HEK293 (cell line): ENCODE data around the gene TAF11L4.
"Not testable (repeated sequence)": the region's sequence is repeated elsewhere in the genome, so short reads cannot be mapped to it uniquely, and the experiment has no call there.

Experiments used
- CTCF ChIA-PET: fragments of 350-600 bp; formaldehyde crosslinking; extraction: SDS; loops from one replicate; lab custom pipeline; 2021; ENCODE audit warnings: antibody characterized with exemption; lab: Yijun Ruan, JAX
- POLR2A ChIA-PET: fragments of 300-600 bp; formaldehyde crosslinking; extraction: SDS; loops from one replicate; lab custom pipeline; 2020; ENCODE audit warnings: antibody characterized with exemption, inconsistent platforms; lab: Yijun Ruan, JAX
- H3K27ac ChIP-seq: fragments of 200-500 bp; sonication (Bioruptor generic); 2 replicates; pipeline ENCODE4 v1.5.1; 2014; ENCODE audit warnings: low read depth, low read length, control low read depth, inconsistent platforms; ENCODE audit errors: extremely low read depth
- H3K36me3 ChIP-seq, 2 experiments: fragments of 200-500 bp in 1 of 2; sonication (Bioruptor generic) in 1 of 2; 1 replicate in 1 of 2; 2 replicates in 1 of 2; pipeline ENCODE4 v1.5.1; 2014 to 2017; ENCODE audit warnings: inconsistent platforms in 2 of 2, low read length in 2 of 2; ENCODE audit not compliant: control insufficient read depth in 2 of 2, insufficient read depth in 1 of 2
- H3K4me1 ChIP-seq: fragments of 200-500 bp; sonication (Bioruptor generic); 2 replicates; pipeline ENCODE4 v1.5.1; 2014; ENCODE audit warnings: mild to moderate bottlenecking, low read length, inconsistent platforms; ENCODE audit not compliant: control insufficient read depth, insufficient read depth
- H3K4me3 ChIP-seq: 2 replicates; pipeline ENCODE4 v1.5.1; 2011; ENCODE audit warnings: low read depth, mild to moderate bottlenecking, control low read depth, low read length, moderate library complexity
- H3K9me3 ChIP-seq: fragments of 200-500 bp; sonication (Bioruptor generic); 2 replicates; pipeline ENCODE4 v1.5.1; 2014; ENCODE audit warnings: low read depth, low read length, inconsistent platforms; ENCODE audit not compliant: control insufficient read depth, insufficient read depth
- GLI2 ChIP-seq: fragments of 450-650 bp; formaldehyde crosslinking; IDR thresholded peaks from 2 replicates; pipeline ENCODE4; 2017; ENCODE audit warnings: missing biosample characterization, missing genetic modification characterization, low read depth, borderline replicate concordance
- GLIS2 ChIP-seq: fragments of 450-650 bp; formaldehyde crosslinking; IDR thresholded peaks from 2 replicates; pipeline ENCODE4 v1.5.1; 2016; ENCODE audit warnings: missing biosample characterization, missing genetic modification characterization
- HOXD13 ChIP-seq: sonication (generic); formaldehyde crosslinking; IDR thresholded peaks from 2 replicates; pipeline ENCODE4 v1.8.0; 2022; ENCODE audit warnings: missing genetic modification reagents, borderline replicate concordance
- KLF7 ChIP-seq: fragments of 450-650 bp; formaldehyde crosslinking; IDR thresholded peaks from 2 replicates; pipeline ENCODE4 v1.5.1; 2016; ENCODE audit warnings: missing biosample characterization, missing genetic modification characterization, borderline replicate concordance
- KLF9 ChIP-seq: fragments of 450-650 bp; formaldehyde crosslinking; IDR thresholded peaks from 2 replicates; pipeline ENCODE4 v1.5.1; 2016; ENCODE audit warnings: missing biosample characterization, missing genetic modification characterization, low read depth
- SETDB1 ChIP-seq: IDR thresholded peaks from one replicate; pipeline ENCODE4 v1.6.1; 2017; ENCODE audit warnings: mild to moderate bottlenecking, low read length, moderate library complexity, mixed read lengths; ENCODE audit not compliant: insufficient read length
- ZBTB20 ChIP-seq: fragments of 450-650 bp; formaldehyde crosslinking; IDR thresholded peaks from 2 replicates; pipeline ENCODE4 v1.5.1; 2016; ENCODE audit warnings: missing biosample characterization, missing genetic modification characterization
- ZFP37 ChIP-seq: fragments of 450-650 bp; formaldehyde crosslinking; IDR thresholded peaks from 2 replicates; pipeline ENCODE4 v1.5.1; 2016; ENCODE audit warnings: missing biosample characterization, missing genetic modification characterization
- ZNF114 ChIP-seq: fragments of 450-650 bp; formaldehyde crosslinking; IDR thresholded peaks from 2 replicates; pipeline ENCODE4 v1.5.0; 2017; ENCODE audit warnings: missing biosample characterization, missing genetic modification characterization
- ZNF121 ChIP-seq: fragments of 450-650 bp; formaldehyde crosslinking; IDR thresholded peaks from 2 replicates; pipeline ENCODE4 v1.5.1; 2016; ENCODE audit warnings: missing biosample characterization, missing genetic modification characterization
- ZNF140 ChIP-seq: fragments of 450-650 bp; formaldehyde crosslinking; IDR thresholded peaks from 2 replicates; pipeline ENCODE4 v1.5.1; 2016; ENCODE audit warnings: missing biosample characterization, missing genetic modification characterization
- ZNF292 ChIP-seq: fragments of 450-650 bp; formaldehyde crosslinking; IDR thresholded peaks from 2 replicates; pipeline ENCODE4 v1.5.1; 2016; ENCODE audit warnings: low read depth, missing biosample characterization, missing genetic modification characterization, borderline replicate concordance
- ZNF391 ChIP-seq: fragments of 450-650 bp; formaldehyde crosslinking; IDR thresholded peaks from 2 replicates; pipeline ENCODE4 v1.5.1; 2016; ENCODE audit warnings: low read depth, missing biosample characterization, missing genetic modification characterization, borderline replicate concordance
- ZNF423 ChIP-seq: fragments of 450-650 bp; formaldehyde crosslinking; IDR thresholded peaks from 2 replicates; pipeline ENCODE4 v1.5.1; 2016; ENCODE audit warnings: missing biosample characterization, missing genetic modification characterization
- ZNF529 ChIP-seq: fragments of 450-650 bp; formaldehyde crosslinking; IDR thresholded peaks from 2 replicates; pipeline ENCODE4 v1.5.1; 2017; ENCODE audit warnings: missing genetic modification characterization, missing biosample characterization; ENCODE audit not compliant: insufficient replicate concordance
- ZNF626 ChIP-seq: fragments of 450-650 bp; sonication (Bioruptor Pico); formaldehyde crosslinking; IDR thresholded peaks from 2 replicates; pipeline ENCODE4 v1.5.1; 2018; ENCODE audit warnings: missing biosample characterization, missing genetic modification characterization, inconsistent platforms
- ZNF701 ChIP-seq: fragments of 450-650 bp; formaldehyde crosslinking; IDR thresholded peaks from 2 replicates; pipeline ENCODE4 v1.5.1; 2016; ENCODE audit warnings: missing biosample characterization, missing genetic modification characterization
- TF ChIP-seq, protein P1 (sequence below): fragments of 450-650 bp; formaldehyde crosslinking; IDR thresholded peaks from 2 replicates; pipeline ENCODE4 v1.5.1; 2016; ENCODE audit warnings: missing biosample characterization, missing genetic modification characterization, low read depth
- TF ChIP-seq, protein P2 (sequence below): fragments of 450-650 bp; formaldehyde crosslinking; IDR thresholded peaks from 2 replicates; pipeline ENCODE4 v1.5.1; 2016; ENCODE audit warnings: missing biosample characterization, missing genetic modification characterization
- TF ChIP-seq, protein P3 (sequence below): IDR thresholded peaks from 2 replicates; pipeline ENCODE4 v1.6.1; 2011; ENCODE audit warnings: mild to moderate bottlenecking, low read depth, low read length, borderline replicate concordance

The TAF11L4 gene

DNA sequence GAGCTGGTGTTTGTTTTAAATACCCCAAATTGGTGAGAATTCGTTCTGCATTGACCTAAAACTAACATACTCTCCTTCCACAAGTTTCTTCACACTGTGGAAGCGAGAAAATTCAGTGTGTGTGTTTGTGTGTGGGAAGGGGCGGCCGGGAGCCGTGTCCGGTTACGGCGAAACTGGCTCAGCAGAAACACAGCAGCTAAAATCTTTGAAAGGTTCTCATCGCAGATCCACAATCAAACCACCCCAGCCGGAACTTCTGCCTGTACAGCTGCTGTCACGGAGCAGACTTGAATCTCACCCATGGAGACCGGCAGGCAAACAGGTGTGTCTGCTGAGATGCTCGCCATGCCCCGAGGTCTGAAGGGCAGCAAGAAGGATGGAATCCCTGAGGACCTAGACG lies at the start of gene TAF11L4:
Gene TAF11L4 (plus strand): TSS at position 301 of the 400 bp plus-strand sequence.
- H3K4me3 ChIP-seq, H3K27ac ChIP-seq, H3K4me1 ChIP-seq, POLR2A ChIA-PET, H3K36me3 ChIP-seq, H3K9me3 ChIP-seq, CTCF ChIA-PET: not testable (repeated sequence)

DNA sequence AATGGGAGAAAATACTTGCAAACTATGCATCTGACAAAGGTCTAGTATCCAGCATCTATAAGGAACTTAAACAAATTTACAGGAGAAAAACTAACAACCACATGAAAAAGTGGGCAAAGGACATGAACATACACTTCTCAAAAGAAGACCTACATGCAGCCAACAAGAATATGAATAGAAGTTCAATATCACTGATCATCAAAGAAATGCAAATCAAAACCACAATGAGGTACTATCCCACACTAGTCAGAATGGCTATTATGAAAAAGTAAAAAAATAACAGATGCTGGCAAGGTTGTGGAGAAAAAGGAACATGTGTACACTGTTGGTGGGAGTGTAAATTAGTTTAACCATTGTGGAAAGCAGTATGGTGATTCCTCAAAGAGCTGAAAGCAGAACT lies 46.5 kb upstream of the TAF11L4 start:
- H3K9me3 ChIP-seq, H3K4me3 ChIP-seq, POLR2A ChIA-PET, H3K4me1 ChIP-seq, H3K36me3 ChIP-seq, H3K27ac ChIP-seq, CTCF ChIA-PET: not testable (repeated sequence)

DNA sequence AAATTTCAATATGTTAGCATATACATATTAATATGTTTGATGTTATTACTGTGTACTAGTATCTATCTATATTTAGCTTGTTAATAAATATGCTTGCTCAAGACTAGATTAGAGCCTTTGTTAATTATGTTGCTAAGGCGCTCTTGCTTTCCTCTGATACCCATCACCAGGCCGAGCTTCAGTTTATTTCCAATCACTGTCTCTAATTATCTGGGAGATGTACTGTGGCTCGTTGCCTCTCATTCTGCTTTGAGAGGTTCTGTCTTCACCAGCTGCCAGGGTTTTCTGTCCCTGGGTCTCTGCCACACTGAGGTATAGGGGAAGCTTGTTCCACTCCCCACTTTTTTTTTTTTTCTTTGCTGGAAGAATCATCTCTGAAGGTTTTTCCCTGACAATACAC lies 44.6 kb upstream of the TAF11L4 start:
- H3K27ac ChIP-seq: no peak overlapping the region
- no peaks in the 10 kb centered on the region for H3K9me3 ChIP-seq
- H3K36me3 ChIP-seq: no peaks in the 10 kb centered on the region
- no peaks in the 10 kb centered on the region for H3K4me1 ChIP-seq
- no peak overlapping the region for H3K4me3 ChIP-seq
- no peak for TF ChIP-seq ZFP37 (tag by site-specific recombination)
- TF ChIP-seq ZNF626: no peak
- TF ChIP-seq ZNF701 (tag by site-specific recombination): no peak
- no peak for TF ChIP-seq SETDB1
- TF ChIP-seq ZNF140 (tag by site-specific recombination): no peak
- TF ChIP-seq, protein P1, sequence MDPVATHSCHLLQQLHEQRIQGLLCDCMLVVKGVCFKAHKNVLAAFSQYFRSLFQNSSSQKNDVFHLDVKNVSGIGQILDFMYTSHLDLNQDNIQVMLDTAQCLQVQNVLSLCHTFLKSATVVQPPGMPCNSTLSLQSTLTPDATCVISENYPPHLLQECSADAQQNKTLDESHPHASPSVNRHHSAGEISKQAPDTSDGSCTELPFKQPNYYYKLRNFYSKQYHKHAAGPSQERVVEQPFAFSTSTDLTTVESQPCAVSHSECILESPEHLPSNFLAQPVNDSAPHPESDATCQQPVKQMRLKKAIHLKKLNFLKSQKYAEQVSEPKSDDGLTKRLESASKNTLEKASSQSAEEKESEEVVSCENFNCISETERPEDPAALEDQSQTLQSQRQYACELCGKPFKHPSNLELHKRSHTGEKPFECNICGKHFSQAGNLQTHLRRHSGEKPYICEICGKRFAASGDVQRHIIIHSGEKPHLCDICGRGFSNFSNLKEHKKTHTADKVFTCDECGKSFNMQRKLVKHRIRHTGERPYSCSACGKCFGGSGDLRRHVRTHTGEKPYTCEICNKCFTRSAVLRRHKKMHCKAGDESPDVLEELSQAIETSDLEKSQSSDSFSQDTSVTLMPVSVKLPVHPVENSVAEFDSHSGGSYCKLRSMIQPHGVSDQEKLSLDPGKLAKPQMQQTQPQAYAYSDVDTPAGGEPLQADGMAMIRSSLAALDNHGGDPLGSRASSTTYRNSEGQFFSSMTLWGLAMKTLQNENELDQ (tag by site-specific recombination): no peak
- TF ChIP-seq GLI2 (tag by site-specific recombination): no peak
- TF ChIP-seq ZBTB20 (tag by site-specific recombination): no peak
- no peak for TF ChIP-seq KLF9 (tag by site-specific recombination)
- TF ChIP-seq, protein P2, sequence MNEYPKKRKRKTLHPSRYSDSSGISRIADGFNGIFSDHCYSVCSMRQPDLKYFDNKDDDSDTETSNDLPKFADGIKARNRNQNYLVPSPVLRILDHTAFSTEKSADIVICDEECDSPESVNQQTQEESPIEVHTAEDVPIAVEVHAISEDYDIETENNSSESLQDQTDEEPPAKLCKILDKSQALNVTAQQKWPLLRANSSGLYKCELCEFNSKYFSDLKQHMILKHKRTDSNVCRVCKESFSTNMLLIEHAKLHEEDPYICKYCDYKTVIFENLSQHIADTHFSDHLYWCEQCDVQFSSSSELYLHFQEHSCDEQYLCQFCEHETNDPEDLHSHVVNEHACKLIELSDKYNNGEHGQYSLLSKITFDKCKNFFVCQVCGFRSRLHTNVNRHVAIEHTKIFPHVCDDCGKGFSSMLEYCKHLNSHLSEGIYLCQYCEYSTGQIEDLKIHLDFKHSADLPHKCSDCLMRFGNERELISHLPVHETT (tag by site-specific recombination): no peak
- no peak for TF ChIP-seq ZNF121 (tag by site-specific recombination)
- TF ChIP-seq ZNF529 (tag by site-specific recombination): no peak
- TF ChIP-seq, protein P3, sequence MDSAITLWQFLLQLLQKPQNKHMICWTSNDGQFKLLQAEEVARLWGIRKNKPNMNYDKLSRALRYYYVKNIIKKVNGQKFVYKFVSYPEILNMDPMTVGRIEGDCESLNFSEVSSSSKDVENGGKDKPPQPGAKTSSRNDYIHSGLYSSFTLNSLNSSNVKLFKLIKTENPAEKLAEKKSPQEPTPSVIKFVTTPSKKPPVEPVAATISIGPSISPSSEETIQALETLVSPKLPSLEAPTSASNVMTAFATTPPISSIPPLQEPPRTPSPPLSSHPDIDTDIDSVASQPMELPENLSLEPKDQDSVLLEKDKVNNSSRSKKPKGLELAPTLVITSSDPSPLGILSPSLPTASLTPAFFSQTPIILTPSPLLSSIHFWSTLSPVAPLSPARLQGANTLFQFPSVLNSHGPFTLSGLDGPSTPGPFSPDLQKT: no peak
- no peak for TF ChIP-seq KLF7 (tag by site-specific recombination)
- no peak for TF ChIP-seq ZNF292 (tag by site-specific recombination)
- TF ChIP-seq ZNF114 (tag by site-specific recombination): no peak
- TF ChIP-seq ZNF423 (tag by site-specific recombination): no peak
- TF ChIP-seq HOXD13 (CRISPR knock-in tag): no peak
- TF ChIP-seq GLIS2 (tag by site-specific recombination): no peak
- TF ChIP-seq ZNF391: no peak
- CTCF ChIA-PET: no interaction called here
- POLR2A ChIA-PET: no interaction called here
